Choroid plexus epithelial cell (primary cell): Measurements from ENCODE around the gene SYCE1.
"Not testable (repeated sequence)": the region's sequence is repeated elsewhere in the genome, so short reads cannot be mapped to it uniquely, and the experiment has no call there.

Experiments used
- DNase-seq: peaks from one replicate; pipeline ENCODE4 v3.0.0-alpha.2; 2010; ENCODE audit warnings: low read depth
- H3K4me3 ChIP-seq: 2 replicates; pipeline ENCODE4 v1.5.1; 2011; ENCODE audit warnings: low read depth, mild to moderate bottlenecking, control low read depth, low read length, moderate library complexity
- CTCF ChIP-seq: conservative IDR thresholded peaks from 2 replicates; pipeline ENCODE4 v1.5.1; 2011; ENCODE audit warnings: low read depth, mild to moderate bottlenecking, control low read depth, inconsistent platforms, low read length, moderate library complexity

Gene SYCE1

GRCh38 chr10:133544506-133544905 lies 20.9 kb downstream of the SYCE1 start:
- no peak overlapping the region for H3K4me3 ChIP-seq
- no peak for DNase-seq
- no peak for TF ChIP-seq CTCF

GRCh38 chr10:133541441-133541975 lies 23.9 kb downstream of the SYCE1 start:
- not testable (repeated sequence) for DNase-seq, H3K4me3 ChIP-seq

GRCh38 chr10:133537546-133538545 lies 27.5 kb downstream of the SYCE1 start:
- no peak for DNase-seq
- no peak overlapping the region for H3K4me3 ChIP-seq

GRCh38 chr10:133536198-133536597 lies 29.2 kb downstream of the SYCE1 start:
- TF ChIP-seq CTCF: no peak
- H3K4me3 ChIP-seq: no peak overlapping the region
- DNase-seq: no peak

More at GRCh38 chr10:133537546-133538545, 27.5 kb downstream of the SYCE1 start:
- no peak for TF ChIP-seq CTCF

GRCh38 chr10:133534417-133534816 lies 31.0 kb downstream of the SYCE1 start:
- no peak for TF ChIP-seq CTCF
- DNase-seq: no peak
- no peak overlapping the region for H3K4me3 ChIP-seq

- TF ChIP-seq CTCF: no peak
- no peak for DNase-seq
- H3K4me3 ChIP-seq: no peak overlapping the region
Measured at GRCh38 chr10:133532871-133533270, 32.5 kb downstream of the SYCE1 start.

DNA sequence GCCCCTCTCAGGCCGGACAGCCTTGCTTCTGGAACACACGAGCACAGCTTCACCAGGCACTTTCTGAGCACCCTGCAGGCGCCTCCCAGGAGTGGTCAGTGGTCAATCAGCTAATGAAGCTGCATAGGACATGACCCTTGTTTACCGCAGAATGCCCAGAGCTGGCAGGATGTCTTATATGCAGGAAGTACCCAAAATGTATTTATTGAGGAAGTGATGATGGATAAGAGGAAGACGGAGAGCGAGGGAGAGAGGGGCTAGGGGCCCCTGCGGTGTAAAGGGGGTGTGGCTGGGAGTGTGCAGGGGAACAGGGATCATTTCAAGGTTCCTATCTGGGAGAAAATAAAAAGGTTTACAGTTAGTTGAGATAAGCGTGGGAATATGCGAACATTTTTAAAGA lies 34.9 kb downstream of the SYCE1 start:
- no peak for TF ChIP-seq CTCF
- no peak for DNase-seq
- no peak overlapping the region for H3K4me3 ChIP-seq
